H1 (cell line): Measurements from ENCODE around the gene HMCES. TPM values are rescaled to one million over a fixed set of nuclear protein-coding genes. Genes with fewer than 3 reads are reported as not detected.

ENCODE experiments used
- GTF2F1 ChIP-seq: IDR thresholded peaks from 2 replicates; pipeline ENCODE4 v1.6.1; 2012; ENCODE audit warnings: low read depth, low read length, improper control_type of control experiment, borderline replicate concordance
- HDAC2 ChIP-seq, 2 experiments: fragments of 300-600 bp in 1 of 2; sonication (generic) in 1 of 2; IDR thresholded peaks; 2 replicates each; pipeline ENCODE4 v1.6.1; 2011 to 2012; ENCODE audit warnings: low read depth in 2 of 2, low read length in 2 of 2, mild to moderate bottlenecking in 2 of 2, moderate library complexity in 2 of 2, borderline replicate concordance in 1 of 2, inconsistent platforms in 1 of 2
- JUN ChIP-seq: IDR thresholded peaks from 2 replicates; pipeline ENCODE4 v1.6.1; 2011; ENCODE audit warnings: low read depth, mild to moderate bottlenecking, improper control_type of control experiment, low read length
- PHF8 ChIP-seq: fragments of 200-600 bp; sonication (generic); conservative IDR thresholded peaks from 2 replicates; pipeline ENCODE4 v1.7.1; 2012; ENCODE audit warnings: low read depth, mild to moderate bottlenecking, inconsistent platforms, low read length, moderate library complexity
- RFX5 ChIP-seq: IDR thresholded peaks from 2 replicates; pipeline ENCODE4 v1.6.1; 2011; ENCODE audit warnings: low read depth, low read length, improper control_type of control experiment, borderline replicate concordance
- SP4 ChIP-seq: IDR thresholded peaks from 2 replicates; pipeline ENCODE4 v1.6.1; 2012; ENCODE audit warnings: low read length, inconsistent platforms
- TAF1 ChIP-seq: IDR thresholded peaks from 2 replicates; pipeline ENCODE4 v1.6.1; 2011; ENCODE audit warnings: mild to moderate bottlenecking, low read depth, low read length
- polyA plus RNA-seq, 7 experiments: library from polyadenylated mRNA; depleted of rRNA in 3 of 7; stranded (reverse) in 5 of 7; unstranded in 2 of 7; fragments of >200 nt in 5 of 7; fragments of 200-250 nt in 2 of 7; gene quantifications; 1 replicate in 5 of 7; 2 replicates in 1 of 7; 4 replicates in 1 of 7; pipeline versions ENCODE4 v1.2.1 to v1.2.3, GENCODE V29; 2011 to 2013; ENCODE audit warnings: missing spikeins in 2 of 7, mixed read lengths in 2 of 7
- total RNA-seq: library from RNA; stranded (reverse); fragmentation: NEBNext Ultra II Directional; extraction: Animal tissue kit (Norgen Biotek cat#: 25700); gene quantifications from 2 replicates; pipeline ENCODE4 v1.2.1, GENCODE V29; 2021
- TF ChIP-seq, protein P1 (sequence below): fragments of 300-600 bp; sonication (generic); IDR thresholded peaks from 2 replicates; pipeline ENCODE4 v1.7.1; 2012; ENCODE audit warnings: low read length, moderate library complexity, mild to moderate bottlenecking, inconsistent platforms; ENCODE audit not compliant: insufficient replicate concordance
- TF ChIP-seq, protein P2 (sequence below), 3 experiments: IDR thresholded peaks; 1 replicate in 2 of 3; 2 replicates in 1 of 3; pipeline versions ENCODE4 v1.5.1 to v1.6.1; 2011; ENCODE audit warnings: low read length in 3 of 3, mild to moderate bottlenecking in 3 of 3, inconsistent platforms in 2 of 3, low read depth in 1 of 3, moderate library complexity in 1 of 3; ENCODE audit not compliant: insufficient read depth in 1 of 3; ENCODE audit errors: control extremely low read depth in 1 of 3

HMCES gene
- total and polyA plus RNA-seq, 2 of the 8 experiments (the other 6 are each of a cell fraction or from before 2014, with no cell fraction given) = 27.6 to 49.5 TPM

DNA sequence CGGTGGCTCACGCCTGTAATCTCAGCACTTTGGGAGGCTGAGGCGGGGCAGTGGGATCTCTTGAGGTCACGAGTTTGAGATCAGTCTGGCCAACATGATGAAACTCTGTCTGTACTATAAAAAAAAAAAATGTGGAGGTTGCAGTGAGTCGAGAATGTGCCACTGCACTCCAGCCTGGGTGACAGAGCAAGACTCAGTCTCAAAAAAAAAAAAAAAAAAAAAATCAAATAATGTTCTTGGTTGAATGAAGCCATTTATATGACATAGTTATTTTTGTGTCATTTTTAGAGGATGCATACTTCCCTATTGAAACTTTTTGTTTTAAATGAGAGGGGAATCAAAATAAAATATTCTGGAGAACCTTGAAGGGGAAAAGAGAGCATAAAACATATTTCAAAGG, 3.1 kb downstream of the HMCES start (continued):
- TF ChIP-seq, protein P1, sequence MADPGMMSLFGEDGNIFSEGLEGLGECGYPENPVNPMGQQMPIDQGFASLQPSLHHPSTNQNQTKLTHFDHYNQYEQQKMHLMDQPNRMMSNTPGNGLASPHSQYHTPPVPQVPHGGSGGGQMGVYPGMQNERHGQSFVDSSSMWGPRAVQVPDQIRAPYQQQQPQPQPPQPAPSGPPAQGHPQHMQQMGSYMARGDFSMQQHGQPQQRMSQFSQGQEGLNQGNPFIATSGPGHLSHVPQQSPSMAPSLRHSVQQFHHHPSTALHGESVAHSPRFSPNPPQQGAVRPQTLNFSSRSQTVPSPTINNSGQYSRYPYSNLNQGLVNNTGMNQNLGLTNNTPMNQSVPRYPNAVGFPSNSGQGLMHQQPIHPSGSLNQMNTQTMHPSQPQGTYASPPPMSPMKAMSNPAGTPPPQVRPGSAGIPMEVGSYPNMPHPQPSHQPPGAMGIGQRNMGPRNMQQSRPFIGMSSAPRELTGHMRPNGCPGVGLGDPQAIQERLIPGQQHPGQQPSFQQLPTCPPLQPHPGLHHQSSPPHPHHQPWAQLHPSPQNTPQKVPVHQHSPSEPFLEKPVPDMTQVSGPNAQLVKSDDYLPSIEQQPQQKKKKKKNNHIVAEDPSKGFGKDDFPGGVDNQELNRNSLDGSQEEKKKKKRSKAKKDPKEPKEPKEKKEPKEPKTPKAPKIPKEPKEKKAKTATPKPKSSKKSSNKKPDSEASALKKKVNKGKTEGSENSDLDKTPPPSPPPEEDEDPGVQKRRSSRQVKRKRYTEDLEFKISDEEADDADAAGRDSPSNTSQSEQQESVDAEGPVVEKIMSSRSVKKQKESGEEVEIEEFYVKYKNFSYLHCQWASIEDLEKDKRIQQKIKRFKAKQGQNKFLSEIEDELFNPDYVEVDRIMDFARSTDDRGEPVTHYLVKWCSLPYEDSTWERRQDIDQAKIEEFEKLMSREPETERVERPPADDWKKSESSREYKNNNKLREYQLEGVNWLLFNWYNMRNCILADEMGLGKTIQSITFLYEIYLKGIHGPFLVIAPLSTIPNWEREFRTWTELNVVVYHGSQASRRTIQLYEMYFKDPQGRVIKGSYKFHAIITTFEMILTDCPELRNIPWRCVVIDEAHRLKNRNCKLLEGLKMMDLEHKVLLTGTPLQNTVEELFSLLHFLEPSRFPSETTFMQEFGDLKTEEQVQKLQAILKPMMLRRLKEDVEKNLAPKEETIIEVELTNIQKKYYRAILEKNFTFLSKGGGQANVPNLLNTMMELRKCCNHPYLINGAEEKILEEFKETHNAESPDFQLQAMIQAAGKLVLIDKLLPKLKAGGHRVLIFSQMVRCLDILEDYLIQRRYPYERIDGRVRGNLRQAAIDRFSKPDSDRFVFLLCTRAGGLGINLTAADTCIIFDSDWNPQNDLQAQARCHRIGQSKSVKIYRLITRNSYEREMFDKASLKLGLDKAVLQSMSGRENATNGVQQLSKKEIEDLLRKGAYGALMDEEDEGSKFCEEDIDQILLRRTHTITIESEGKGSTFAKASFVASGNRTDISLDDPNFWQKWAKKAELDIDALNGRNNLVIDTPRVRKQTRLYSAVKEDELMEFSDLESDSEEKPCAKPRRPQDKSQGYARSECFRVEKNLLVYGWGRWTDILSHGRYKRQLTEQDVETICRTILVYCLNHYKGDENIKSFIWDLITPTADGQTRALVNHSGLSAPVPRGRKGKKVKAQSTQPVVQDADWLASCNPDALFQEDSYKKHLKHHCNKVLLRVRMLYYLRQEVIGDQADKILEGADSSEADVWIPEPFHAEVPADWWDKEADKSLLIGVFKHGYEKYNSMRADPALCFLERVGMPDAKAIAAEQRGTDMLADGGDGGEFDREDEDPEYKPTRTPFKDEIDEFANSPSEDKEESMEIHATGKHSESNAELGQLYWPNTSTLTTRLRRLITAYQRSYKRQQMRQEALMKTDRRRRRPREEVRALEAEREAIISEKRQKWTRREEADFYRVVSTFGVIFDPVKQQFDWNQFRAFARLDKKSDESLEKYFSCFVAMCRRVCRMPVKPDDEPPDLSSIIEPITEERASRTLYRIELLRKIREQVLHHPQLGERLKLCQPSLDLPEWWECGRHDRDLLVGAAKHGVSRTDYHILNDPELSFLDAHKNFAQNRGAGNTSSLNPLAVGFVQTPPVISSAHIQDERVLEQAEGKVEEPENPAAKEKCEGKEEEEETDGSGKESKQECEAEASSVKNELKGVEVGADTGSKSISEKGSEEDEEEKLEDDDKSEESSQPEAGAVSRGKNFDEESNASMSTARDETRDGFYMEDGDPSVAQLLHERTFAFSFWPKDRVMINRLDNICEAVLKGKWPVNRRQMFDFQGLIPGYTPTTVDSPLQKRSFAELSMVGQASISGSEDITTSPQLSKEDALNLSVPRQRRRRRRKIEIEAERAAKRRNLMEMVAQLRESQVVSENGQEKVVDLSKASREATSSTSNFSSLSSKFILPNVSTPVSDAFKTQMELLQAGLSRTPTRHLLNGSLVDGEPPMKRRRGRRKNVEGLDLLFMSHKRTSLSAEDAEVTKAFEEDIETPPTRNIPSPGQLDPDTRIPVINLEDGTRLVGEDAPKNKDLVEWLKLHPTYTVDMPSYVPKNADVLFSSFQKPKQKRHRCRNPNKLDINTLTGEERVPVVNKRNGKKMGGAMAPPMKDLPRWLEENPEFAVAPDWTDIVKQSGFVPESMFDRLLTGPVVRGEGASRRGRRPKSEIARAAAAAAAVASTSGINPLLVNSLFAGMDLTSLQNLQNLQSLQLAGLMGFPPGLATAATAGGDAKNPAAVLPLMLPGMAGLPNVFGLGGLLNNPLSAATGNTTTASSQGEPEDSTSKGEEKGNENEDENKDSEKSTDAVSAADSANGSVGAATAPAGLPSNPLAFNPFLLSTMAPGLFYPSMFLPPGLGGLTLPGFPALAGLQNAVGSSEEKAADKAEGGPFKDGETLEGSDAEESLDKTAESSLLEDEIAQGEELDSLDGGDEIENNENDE = no peak
- no peak for TF ChIP-seq PHF8
- TF ChIP-seq HDAC2 (IDR thresholded peaks at IDR 0.05; ENCODE audit: borderline replicate concordance in 1 of 2, low read depth in 2 of 2, low read length in 2 of 2) = no peak
- no peak for TF ChIP-seq SP4
- TF ChIP-seq TAF1 = no peak
- TF ChIP-seq, protein P2, sequence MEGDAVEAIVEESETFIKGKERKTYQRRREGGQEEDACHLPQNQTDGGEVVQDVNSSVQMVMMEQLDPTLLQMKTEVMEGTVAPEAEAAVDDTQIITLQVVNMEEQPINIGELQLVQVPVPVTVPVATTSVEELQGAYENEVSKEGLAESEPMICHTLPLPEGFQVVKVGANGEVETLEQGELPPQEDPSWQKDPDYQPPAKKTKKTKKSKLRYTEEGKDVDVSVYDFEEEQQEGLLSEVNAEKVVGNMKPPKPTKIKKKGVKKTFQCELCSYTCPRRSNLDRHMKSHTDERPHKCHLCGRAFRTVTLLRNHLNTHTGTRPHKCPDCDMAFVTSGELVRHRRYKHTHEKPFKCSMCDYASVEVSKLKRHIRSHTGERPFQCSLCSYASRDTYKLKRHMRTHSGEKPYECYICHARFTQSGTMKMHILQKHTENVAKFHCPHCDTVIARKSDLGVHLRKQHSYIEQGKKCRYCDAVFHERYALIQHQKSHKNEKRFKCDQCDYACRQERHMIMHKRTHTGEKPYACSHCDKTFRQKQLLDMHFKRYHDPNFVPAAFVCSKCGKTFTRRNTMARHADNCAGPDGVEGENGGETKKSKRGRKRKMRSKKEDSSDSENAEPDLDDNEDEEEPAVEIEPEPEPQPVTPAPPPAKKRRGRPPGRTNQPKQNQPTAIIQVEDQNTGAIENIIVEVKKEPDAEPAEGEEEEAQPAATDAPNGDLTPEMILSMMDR (IDR thresholded peaks at IDR 0.05; ENCODE audit: control extremely low read depth in 1 of 3, insufficient read depth in 1 of 3, low read depth in 1 of 3, low read length in 3 of 3) = no peak
- no peak for TF ChIP-seq JUN
- no peak for TF ChIP-seq GTF2F1
- TF ChIP-seq RFX5 = no peak
